ENCODE data around the gene TLR7.

Gene TLR7

DNA sequence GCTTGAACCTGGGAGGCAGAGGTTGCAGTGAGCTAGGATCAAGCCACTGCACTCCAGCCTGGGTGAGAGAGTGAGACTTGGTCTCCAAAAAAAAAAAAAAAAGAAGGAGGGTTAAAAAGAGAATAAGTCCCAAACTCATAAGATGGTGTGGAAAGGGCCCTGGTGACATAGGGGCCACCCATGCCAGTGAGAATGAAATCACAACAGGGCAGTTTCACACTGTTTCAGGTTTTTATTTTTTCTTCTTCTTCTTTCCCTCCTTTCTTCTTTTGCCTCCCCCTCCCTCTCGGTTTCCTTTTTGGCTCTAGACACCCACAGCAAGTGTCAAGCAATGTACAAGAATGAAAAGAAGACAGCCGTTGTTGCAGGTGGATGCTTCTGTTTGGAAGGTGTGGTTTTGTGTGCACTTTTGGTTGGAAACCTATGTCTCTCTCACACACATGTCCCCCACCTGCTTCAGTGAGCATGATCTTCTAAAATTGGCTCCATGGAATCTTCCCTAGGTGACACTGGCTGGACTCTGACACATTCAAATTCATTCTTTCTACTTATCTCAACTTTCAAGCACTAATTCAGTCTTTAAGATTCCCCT, 25.1 kb downstream of the TLR7 start:
- no peak for DNase-seq

GRCh38 chrX:12892716-12893115, 25.8 kb downstream of the TLR7 start:
- DNase-seq = no peak

DNA sequence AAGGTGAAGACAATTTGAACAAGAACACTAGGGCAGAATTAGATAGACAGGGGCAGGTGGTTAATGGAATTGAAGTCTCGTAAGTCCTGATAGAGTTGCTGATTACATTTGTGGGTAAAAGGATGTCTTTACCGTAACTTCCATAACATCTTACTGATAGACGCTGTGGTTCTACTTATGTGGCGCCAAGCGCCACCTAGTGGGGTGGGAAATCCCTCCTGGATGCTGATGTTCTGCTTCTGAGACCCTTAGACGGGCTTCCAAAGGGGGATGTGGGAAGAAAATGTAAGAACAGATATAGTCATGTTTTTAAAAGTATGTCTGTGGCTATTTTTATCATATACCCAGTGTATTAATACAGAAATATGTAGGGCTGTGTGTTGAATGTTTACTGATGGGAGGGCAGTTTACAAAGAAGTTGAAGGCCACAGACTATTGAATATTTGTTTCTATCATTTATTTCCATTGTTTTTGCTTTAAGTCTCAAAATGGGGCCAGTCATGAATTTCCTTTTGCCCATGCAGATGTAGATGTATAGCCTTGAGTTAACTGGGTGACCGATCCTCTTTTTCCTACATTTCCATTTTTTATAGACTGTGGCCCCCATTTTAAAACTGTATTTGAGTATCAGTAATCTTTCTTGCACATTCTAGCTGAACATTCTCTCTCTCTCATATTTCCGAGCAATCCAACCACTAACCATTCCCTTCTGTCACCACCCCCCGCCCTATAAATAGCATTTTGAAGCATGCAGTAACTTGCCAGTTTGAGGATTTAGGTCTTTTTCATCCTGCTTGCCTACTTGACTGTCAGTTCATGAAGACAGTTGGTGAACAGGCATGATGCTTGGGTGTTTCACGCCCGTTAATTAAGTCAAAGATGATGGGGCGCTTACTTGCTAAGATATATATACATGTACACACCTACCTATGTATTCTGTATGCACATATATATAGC, 27.5 kb downstream of the TLR7 start:
- DNase-seq = peak; percentile 45

- DNase-seq = no peak
Observed at GRCh38 chrX:12895866-12896265, 29.0 kb downstream of the TLR7 start.

DNA sequence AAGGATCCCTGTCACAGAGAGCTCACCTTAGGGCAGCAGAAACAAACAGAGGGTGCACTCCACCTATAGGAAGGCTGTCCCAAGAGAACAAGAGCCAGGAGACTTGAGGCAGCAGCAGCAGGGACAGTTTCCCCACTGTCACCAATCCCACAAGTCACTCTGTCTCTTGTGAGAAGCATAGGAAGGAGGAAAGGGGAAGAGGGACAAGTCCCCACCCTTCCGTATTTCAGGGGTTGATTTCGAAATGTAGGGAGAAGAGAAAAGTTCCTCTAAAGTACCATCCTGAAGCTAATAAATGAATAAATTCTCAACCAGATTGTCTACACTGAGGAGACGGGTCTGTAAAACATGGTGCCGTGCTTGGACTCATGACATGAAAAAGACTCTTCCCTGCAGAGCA, 30.1 kb downstream of the TLR7 start:
- no peak for DNase-seq

- no peak for DNase-seq
Observed at GRCh38 chrX:12898073-12898472, 31.2 kb downstream of the TLR7 start.

DNA sequence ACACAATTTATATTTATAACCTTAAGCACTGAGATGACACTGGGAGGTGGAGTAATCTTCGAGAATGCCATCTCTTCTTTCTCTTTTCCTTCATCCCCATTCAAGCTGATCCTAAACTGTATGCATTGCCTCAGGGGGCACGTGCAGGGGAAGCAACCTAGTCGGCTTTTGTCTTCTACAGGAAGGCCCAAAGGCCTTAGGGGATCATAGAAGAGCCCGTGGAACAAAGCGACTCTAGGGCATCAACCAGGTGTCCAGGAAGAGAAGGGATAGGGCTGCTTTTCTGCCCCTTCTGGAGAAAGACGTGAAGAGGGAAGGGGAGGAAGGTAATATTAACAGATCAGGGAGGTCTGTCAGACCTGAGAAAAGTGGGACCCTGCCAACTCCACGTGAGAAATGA, 32.6 kb downstream of the TLR7 start:
- no peak for DNase-seq

GRCh38 chrX:12901486-12901885, 34.6 kb downstream of the TLR7 start:
- DNase-seq = peak; percentile 78

DNA sequence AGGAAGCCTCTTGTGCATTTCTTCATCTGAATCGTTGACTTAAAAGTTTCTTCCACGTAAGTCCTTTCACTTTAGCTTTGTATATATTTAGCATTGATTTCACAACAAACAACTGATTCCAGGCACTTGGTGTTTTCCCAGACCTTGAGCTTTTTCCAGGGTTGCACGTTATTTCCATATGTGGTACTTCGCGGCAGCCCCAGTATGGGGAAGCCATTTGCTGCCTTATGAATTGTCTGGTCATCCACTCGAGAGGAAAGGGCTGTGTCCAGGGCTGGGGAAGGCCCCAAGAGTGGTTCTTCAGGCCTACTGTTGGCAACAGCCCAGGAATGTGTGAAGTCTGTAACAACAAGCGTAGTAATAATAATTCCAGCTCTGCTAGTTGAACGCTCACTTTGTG, 36.8 kb downstream of the TLR7 start:
- no peak for DNase-seq

DNA sequence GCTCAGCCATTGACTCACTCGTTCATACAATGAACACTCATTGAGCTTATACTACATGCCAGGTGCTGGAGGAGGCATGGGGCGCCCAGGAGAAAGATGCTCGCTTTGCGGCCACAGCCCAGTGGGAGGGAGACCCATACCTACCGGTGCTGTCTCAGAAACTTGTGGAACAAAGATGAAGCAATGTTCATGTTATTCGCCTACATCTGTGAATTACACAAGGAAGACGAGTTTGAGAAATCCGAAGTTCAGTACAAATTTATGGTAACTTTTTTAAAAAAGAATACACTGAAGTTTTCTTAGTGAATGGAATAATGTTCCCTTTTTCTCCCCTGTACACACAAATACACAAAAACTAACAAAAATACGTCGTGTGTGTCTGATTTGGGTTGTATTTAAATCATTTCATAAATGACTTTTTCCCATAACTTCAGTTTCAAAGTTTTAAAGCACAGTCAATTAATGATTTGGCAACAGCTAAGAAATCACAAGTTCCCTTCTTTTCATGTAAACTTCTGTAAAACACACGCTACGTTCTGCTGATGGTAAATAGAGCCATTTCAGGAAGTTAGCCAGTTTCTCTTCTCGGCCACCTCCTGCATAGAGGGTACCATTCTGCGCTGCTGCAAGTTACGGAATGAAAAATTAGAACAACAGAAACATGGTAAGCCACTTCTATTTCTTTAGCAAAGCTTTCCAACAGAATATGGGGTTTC, 39.3 kb downstream of the TLR7 start, which contains the start of gene TLR8:
TLR8 (plus strand) TSS at position 575 of the 716 bp plus-strand sequence; CDS start at position 662, 87 bp downstream.
- DNase-seq = no peak

- DNase-seq = no peak
Observed at GRCh38 chrX:12910423-12911121, 43.7 kb downstream of the TLR7 start.

DNA sequence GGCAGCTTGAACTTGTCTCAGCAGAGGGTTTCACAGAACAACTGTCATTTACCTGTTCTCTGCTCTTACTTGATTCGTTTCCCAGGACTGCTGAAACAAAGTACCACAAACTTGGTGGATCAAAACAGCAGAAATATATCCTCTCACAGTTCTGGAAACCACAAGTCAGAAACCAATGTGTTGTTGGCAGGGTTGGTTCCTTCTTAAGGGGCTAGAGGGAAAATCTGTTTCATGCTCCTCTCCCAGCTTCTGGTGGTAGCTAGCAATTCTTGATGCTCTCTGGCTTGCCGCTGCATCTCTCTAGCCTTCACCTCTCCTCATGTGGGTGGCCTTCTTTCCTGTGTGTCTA, 44.2 kb downstream of the TLR7 start:
- no peak for DNase-seq

GRCh38 chrX:12912791-12913482, 46.1 kb downstream of the TLR7 start:
- no peak for DNase-seq

GRCh38 chrX:12917753-12918152, 50.9 kb downstream of the TLR7 start:
- no peak for DNase-seq

DNA sequence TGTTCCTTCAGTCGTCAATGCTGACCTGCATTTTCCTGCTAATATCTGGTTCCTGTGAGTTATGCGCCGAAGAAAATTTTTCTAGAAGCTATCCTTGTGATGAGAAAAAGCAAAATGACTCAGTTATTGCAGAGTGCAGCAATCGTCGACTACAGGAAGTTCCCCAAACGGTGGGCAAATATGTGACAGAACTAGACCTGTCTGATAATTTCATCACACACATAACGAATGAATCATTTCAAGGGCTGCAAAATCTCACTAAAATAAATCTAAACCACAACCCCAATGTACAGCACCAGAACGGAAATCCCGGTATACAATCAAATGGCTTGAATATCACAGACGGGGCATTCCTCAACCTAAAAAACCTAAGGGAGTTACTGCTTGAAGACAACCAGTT, 52.2 kb downstream of the TLR7 start:
- DNase-seq = no peak

DNA sequence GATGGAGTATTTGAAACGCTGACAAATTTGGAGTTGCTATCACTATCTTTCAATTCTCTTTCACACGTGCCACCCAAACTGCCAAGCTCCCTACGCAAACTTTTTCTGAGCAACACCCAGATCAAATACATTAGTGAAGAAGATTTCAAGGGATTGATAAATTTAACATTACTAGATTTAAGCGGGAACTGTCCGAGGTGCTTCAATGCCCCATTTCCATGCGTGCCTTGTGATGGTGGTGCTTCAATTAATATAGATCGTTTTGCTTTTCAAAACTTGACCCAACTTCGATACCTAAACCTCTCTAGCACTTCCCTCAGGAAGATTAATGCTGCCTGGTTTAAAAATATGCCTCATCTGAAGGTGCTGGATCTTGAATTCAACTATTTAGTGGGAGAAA, 52.7 kb downstream of the TLR7 start:
- no peak for DNase-seq

- DNase-seq = no peak
Observed at GRCh38 chrX:12920990-12921389, 54.1 kb downstream of the TLR7 start.

DNA sequence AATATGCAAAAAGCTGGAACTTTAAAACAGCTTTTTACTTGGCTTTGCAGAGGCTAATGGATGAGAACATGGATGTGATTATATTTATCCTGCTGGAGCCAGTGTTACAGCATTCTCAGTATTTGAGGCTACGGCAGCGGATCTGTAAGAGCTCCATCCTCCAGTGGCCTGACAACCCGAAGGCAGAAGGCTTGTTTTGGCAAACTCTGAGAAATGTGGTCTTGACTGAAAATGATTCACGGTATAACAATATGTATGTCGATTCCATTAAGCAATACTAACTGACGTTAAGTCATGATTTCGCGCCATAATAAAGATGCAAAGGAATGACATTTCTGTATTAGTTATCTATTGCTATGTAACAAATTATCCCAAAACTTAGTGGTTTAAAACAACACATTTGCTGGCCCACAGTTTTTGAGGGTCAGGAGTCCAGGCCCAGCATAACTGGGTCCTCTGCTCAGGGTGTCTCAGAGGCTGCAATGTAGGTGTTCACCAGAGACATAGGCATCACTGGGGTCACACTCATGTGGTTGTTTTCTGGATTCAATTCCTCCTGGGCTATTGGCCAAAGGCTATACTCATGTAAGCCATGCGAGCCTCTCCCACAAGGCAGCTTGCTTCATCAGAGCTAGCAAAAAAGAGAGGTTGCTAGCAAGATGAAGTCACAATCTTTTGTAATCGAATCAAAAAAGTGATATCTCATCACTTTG, 55.2 kb downstream of the TLR7 start:
- DNase-seq = no peak

- no peak for DNase-seq
Observed at GRCh38 chrX:12922599-12922919, 55.7 kb downstream of the TLR7 start.

- DNase-seq = no peak
Observed at GRCh38 chrX:12929701-12930100, 62.8 kb downstream of the TLR7 start.

- DNase-seq = no peak
Observed at GRCh38 chrX:12930150-12930549, 63.3 kb downstream of the TLR7 start.

DNA sequence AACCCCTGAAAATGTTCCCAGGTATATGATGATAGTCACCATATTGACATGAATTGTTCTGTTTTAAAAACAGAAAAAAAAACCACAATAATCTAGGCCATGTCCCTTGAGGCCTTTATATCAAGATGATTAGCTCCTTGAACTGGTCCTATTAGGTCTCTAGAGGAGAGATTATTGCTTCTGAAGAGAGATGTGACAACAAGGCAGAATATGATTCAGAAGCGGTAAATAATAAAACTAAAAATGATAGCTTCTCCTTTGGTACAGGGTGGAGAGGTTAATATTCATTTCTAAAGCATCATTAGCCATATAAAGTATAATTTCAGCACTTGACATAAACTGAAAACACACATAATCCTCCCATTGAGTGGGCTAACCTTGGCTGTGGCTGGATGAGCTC, 65.4 kb downstream of the TLR7 start:
- DNase-seq = no peak
